D721Med (cell line): ENCODE results near the gene PLCB1.
"Not testable (repeated sequence)": the region's sequence is repeated elsewhere in the genome, so short reads cannot be mapped to it uniquely, and the experiment has no call there.

ENCODE experiments used
- DNase-seq: peaks from one replicate; pipeline ENCODE4 v3.0.0; 2011; ENCODE audit warnings: low spot score; ENCODE audit not compliant: insufficient read length
- FAIRE-seq: peaks from 2 replicates; lab custom pipeline; 2011; peaks lifted over from hg19 to GRCh38; lab: Jason Lieb, UNC
- CTCF ChIP-seq: IDR thresholded peaks from 2 replicates; pipeline ENCODE4 v1.5.1; 2012; ENCODE audit warnings: mild to moderate bottlenecking, control low read depth; ENCODE audit not compliant: insufficient read depth; ENCODE audit errors: missing control alignments

The PLCB1 gene

DNA sequence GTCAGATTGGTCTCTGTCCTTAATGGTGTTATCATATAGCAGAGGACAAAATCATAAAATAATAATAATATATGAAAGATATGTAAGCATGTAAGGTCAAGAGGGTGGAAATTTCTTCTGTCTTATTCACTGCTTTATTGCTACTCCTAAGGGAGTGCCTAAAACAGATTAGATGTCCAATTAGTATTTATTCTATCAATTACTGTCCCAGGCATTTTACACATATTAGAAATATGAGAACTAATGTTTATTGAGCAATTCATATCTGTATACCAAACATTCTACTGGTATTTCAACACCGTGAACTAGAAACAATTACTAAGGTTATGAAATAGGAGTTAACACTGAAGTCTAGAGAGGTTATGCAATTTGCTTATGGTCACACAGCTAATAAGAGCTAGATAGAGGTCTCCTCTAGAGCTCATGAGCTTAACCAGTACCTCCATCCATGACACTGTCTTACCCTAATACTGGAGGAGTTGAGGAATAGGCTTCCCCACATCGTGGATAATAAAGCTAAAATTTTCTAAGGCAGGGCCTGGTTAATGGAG, 302.3 kb downstream of the PLCB1 start:
- no peak for DNase-seq
- TF ChIP-seq CTCF = no peak
- no peak for FAIRE-seq

DNA sequence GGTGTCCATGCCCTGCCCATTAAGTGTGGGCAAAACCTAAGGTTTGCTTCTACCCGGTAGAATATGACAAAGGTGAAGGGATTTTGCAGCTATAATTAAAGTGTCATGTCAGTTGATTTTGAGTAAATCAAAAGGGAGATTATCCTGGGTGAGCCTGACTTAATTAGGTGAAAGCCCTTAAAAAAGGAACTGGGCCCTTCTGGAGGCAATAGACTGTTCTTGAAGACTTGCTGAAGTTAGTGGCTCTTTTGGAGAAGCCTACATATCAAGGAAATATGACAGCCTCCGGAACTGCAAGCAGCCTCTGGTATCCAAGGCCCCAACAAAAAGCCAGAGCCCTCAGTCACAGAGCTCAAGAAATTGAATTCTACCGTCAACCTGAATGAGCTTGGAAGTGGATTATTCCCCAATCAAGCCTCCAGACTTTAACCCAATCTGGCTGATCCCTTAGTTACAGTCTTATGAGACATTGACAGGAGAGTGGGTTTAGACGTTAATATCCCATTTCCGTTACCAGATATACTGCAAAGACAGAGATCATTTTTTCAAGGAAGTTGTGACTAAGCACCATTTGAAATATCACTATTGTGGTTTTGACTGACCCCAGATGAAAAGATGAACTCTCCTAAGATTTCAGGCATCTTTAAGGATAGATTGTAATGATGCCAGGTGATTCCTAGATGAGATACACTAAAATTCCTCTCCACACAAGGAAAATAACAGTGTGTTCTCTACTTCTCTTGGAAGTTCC, 303.4 kb downstream of the PLCB1 start:
- TF ChIP-seq CTCF = no peak
- no peak for DNase-seq
- no peak for FAIRE-seq

DNA sequence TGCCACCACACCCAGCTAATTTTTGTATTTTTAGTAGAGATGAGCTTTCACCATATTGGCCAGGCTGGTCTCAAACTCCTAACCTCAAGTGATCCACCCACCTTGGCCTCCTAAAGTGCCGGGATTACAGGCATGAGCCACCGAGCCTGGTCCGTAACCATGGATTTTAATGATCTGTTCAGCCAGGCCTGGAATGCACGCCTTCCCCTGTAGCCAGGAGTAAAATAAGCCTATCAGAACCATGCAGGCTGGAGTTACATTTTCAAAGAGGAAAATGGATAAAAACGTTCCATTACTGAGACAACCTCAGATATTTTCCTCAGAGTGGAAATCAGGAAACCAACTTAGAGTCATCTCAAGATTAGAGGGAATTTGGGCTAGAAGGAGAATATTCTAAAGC, 304.9 kb downstream of the PLCB1 start:
- not testable (repeated sequence) for FAIRE-seq, DNase-seq

GRCh38 chr20:8438748-8439147, 306.7 kb downstream of the PLCB1 start:
- no peak for FAIRE-seq
- no peak for TF ChIP-seq CTCF
- no peak for DNase-seq

DNA sequence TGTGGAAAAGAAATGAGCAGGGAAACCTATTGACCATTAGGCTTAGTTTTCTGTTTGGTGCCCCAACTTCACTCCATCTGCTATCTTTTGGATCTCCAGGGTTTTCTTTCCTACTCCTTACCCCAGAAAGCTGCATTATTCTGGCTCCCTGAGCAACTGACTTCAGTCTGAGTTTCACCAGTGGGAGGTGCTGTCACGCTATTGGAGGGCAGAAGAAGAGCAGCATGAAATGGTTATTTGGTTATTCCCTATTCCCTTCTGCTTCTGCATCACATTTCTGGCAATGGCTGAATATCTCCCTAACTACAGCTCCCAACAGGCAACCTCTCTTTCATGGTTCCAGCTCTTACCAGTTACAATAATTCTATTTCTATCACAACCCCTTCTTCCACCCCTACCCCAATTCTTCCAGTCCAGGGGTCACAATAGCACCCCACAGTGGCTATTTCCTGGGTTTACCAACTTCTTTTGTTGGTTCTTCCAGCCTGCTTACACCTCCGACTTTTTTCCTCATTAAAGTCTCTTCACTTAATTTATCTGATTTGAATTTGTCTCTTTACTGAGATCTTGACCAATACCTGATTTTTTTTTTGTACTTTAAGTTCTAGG, 311.5 kb downstream of the PLCB1 start:
- no peak for DNase-seq
- no peak for FAIRE-seq
- no peak for TF ChIP-seq CTCF

- no peak for TF ChIP-seq CTCF
Observed at GRCh38 chr20:8447262-8448120, 315.4 kb downstream of the PLCB1 start.

GRCh38 chr20:8449123-8449522, 317.1 kb downstream of the PLCB1 start:
- no peak for TF ChIP-seq CTCF
- DNase-seq (no peak), FAIRE-seq (no peak)

More at GRCh38 chr20:8447262-8448120, 315.4 kb downstream of the PLCB1 start:
- FAIRE-seq = no peak
- DNase-seq = no peak
